WTC11 (cell line): ENCODE results near the gene RTCB. TPM values are rescaled to one million over a fixed set of nuclear protein-coding genes. Genes with fewer than 3 reads are reported as not detected.
"Not testable (repeated sequence)": the region's sequence is repeated elsewhere in the genome, so short reads cannot be mapped to it uniquely, and the experiment has no call there.

Source experiments
- ATAC-seq: fragments of 200-7000 bp; cut with Tn5 transposase; 2 replicates; pipeline ENCODE4 v1.10.0; 2021; ENCODE audit warnings: mild to moderate bottlenecking, moderate library complexity
- CTCF ChIA-PET: fragments of 300-600 bp; sonication (Branson Sonifier 250); formaldehyde crosslinking; loops from one replicate; lab custom pipeline; 2021; ENCODE audit warnings: antibody characterized with exemption; lab: Charles Lee
- POLR2A ChIA-PET: fragments of 350-600 bp; sonication (Branson Sonifier 250); formaldehyde crosslinking; loops from one replicate; lab custom pipeline; 2021; ENCODE audit warnings: antibody characterized with exemption; lab: Charles Lee
- DNase-seq: peaks from one replicate; pipeline ENCODE4 v3.0.0; 2021; ENCODE audit warnings: low spot score
- H3K27ac Mint-ChIP-seq: 2 replicates; pipeline ENCODE4 v1.8.0; 2021; ENCODE audit warnings: mixed read lengths
- H3K27me3 Mint-ChIP-seq: 2 replicates; pipeline ENCODE4 v1.8.0; 2021; ENCODE audit warnings: low read depth, mild to moderate bottlenecking, moderate library complexity, mixed read lengths
- H3K36me3 Mint-ChIP-seq: 2 replicates; pipeline ENCODE4 v1.8.0; 2021; ENCODE audit warnings: mixed read lengths
- H3K4me1 Mint-ChIP-seq: 2 replicates; pipeline ENCODE4 v1.8.0; 2022; ENCODE audit warnings: mixed read lengths
- H3K4me3 Mint-ChIP-seq: 2 replicates; pipeline ENCODE4 v1.8.0; 2021; ENCODE audit warnings: mild to moderate bottlenecking, moderate library complexity, mixed read lengths
- H3K9me3 Mint-ChIP-seq: 2 replicates; pipeline ENCODE4 v1.8.0; 2021; ENCODE audit warnings: mixed read lengths
- HMGA2 ChIP-seq: fragments of 250-450 bp; sonication (Bioruptor Pico); IDR thresholded peaks from 2 replicates; pipeline ENCODE4 v1.4.0; 2021; ENCODE audit warnings: mild to moderate bottlenecking, moderate library complexity
- SOX15 ChIP-seq: fragments of 250-450 bp; sonication (Bioruptor Pico); IDR thresholded peaks from 2 replicates; pipeline ENCODE4 v1.9.0; 2021; ENCODE audit warnings: mild to moderate bottlenecking
- SP1 ChIP-seq: sonication (generic); formaldehyde crosslinking; conservative IDR thresholded peaks from 2 replicates; pipeline ENCODE4 v1.8.1; 2022; ENCODE audit warnings: missing genetic modification reagents
- TEAD1 ChIP-seq: sonication (generic); formaldehyde crosslinking; IDR thresholded peaks from 2 replicates; pipeline ENCODE4 v1.8.0; 2022; ENCODE audit warnings: mild to moderate bottlenecking, missing genetic modification reagents
- ZNF423 ChIP-seq: fragments of 250-450 bp; sonication (Bioruptor Pico); IDR thresholded peaks from 2 replicates; pipeline ENCODE4 v2.1.2; 2022; ENCODE audit warnings: mild to moderate bottlenecking, moderate library complexity
- total RNA-seq: library from RNA; stranded (reverse); gene quantifications from 3 replicates; pipeline ENCODE4 v1.2.3, GENCODE V29; 2021
- TF ChIP-seq, protein P1 (sequence below): fragments of 250-450 bp; sonication (Bioruptor Pico); IDR thresholded peaks from 2 replicates; pipeline ENCODE4 v1.9.0; 2021; ENCODE audit warnings: moderate library complexity, mild to moderate bottlenecking, inconsistent platforms, borderline replicate concordance
- TF ChIP-seq, protein P2 (sequence below): sonication (generic); formaldehyde crosslinking; IDR thresholded peaks from 2 replicates; pipeline ENCODE4 v1.8.0; 2023; ENCODE audit warnings: missing genetic modification reagents
- TF ChIP-seq, protein P3 (sequence below): fragments of 250-450 bp; sonication (Bioruptor Pico); conservative IDR thresholded peaks from 2 replicates; pipeline ENCODE4 v1.9.0; 2021; ENCODE audit warnings: mild to moderate bottlenecking
- TF ChIP-seq, protein P4 (sequence below): sonication (generic); formaldehyde crosslinking; IDR thresholded peaks from 2 replicates; pipeline ENCODE4 v1.8.1; 2022; ENCODE audit warnings: low read depth, mild to moderate bottlenecking, moderate library complexity, missing genetic modification reagents, borderline replicate concordance
- TF ChIP-seq, protein P5 (sequence below): fragments of 250-450 bp; sonication (Bioruptor Pico); IDR thresholded peaks from 2 replicates; pipeline ENCODE4 v2.1.2; 2022; ENCODE audit warnings: mild to moderate bottlenecking, moderate library complexity
- TF ChIP-seq, protein P6 (sequence below): sonication (generic); formaldehyde crosslinking; IDR thresholded peaks from 2 replicates; pipeline ENCODE4 v1.8.0; 2022; ENCODE audit warnings: mild to moderate bottlenecking, missing genetic modification reagents

RTCB gene
- total RNA-seq, 1 experiment from 2014 or later: 106 TPM

DNA sequence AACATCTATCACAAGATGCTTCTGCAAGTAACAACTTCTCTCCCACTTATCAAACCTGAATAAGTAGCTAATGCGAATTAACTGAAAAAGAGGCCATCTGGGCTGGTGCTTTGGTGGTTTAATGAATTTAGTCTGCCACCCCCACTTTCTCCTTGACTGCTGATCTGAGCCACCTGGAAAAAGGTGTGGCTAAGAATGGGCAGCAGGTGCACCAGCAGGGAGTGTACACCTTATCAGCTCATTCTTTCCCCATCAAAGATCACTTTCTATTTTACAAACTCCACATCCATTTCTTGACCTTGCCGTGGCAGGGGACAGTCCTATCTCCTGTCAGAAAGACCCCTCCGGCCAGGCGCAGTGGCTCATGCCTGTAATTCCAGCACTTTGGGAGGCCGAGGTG is 47.8 kb downstream of the RTCB start:
- no peak overlapping the region for H3K27ac Mint-ChIP-seq
- no peaks in the 10 kb centered on the region for H3K4me1 Mint-ChIP-seq
- H3K9me3 Mint-ChIP-seq: peaks cover 8% of the 10 kb centered on the region; the same call in 1 of the 2 replicates
- peaks cover 9% of the 10 kb centered on the region; the same call in 1 of the 2 replicates for H3K27me3 Mint-ChIP-seq
- ATAC-seq (no peak), DNase-seq (no peak)
- no peak overlapping the region for H3K4me3 Mint-ChIP-seq
- no peaks in the 10 kb centered on the region; the same call in 1 of the 2 replicates for H3K36me3 Mint-ChIP-seq
- POLR2A ChIA-PET: interaction anchor here (0.7 kb wide), 1 partner anchor 687 kb away, joined by 5 read pairs; no protein-coding TSS in a partner anchor
- TF ChIP-seq, protein P1, sequence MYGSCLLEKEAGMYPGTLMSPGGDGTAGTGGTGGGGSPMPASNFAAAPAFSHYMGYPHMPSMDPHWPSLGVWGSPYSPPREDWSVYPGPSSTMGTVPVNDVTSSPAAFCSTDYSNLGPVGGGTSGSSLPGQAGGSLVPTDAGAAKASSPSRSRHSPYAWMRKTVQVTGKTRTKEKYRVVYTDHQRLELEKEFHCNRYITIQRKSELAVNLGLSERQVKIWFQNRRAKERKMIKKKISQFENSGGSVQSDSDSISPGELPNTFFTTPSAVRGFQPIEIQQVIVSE: no peak
- TF ChIP-seq HMGA2 (CRISPR knock-in tag) (no peak), SOX15 (CRISPR knock-in tag) (no peak), TEAD1 (CRISPR knock-in tag) (no peak), SP1 (CRISPR knock-in tag) (no peak), ZNF423 (CRISPR knock-in tag) (no peak)
- TF ChIP-seq, protein P2, sequence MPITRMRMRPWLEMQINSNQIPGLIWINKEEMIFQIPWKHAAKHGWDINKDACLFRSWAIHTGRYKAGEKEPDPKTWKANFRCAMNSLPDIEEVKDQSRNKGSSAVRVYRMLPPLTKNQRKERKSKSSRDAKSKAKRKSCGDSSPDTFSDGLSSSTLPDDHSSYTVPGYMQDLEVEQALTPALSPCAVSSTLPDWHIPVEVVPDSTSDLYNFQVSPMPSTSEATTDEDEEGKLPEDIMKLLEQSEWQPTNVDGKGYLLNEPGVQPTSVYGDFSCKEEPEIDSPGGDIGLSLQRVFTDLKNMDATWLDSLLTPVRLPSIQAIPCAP (CRISPR knock-in tag): no peak
- TF ChIP-seq, protein P3, sequence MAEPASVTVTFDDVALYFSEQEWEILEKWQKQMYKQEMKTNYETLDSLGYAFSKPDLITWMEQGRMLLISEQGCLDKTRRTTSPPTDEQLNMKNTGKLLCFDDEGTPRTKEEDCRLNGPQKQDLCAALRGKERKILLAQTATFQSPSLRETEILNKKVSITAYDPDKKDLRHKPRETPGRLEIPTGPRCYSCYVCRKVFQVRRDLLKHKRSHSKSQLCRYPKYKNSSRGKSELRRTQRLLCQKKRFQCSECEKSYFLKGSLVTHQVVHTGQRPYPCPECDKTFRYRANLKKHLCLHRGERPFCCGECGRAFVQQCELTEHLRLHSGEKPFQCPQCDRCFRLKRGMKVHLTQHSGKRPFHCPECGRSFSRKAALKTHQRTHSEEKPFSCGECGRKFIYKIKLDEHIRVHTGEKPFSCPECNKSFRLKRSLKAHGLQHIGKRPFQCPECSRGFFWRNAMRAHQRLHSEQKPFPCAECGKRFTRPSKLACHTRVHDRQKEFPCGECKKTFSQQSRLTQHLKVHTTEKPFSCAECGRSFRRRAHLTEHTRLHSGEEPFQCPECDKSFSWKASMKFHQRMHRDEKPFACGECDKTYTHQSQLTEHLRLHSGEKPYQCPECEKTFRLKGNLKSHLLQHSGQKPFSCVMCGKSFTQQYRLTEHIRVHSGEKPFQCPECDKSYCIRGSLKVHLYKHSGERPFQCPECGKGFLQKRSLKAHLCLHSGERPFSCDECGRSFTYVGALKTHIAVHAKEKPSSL (CRISPR knock-in tag): no peak
- TF ChIP-seq, protein P4, sequence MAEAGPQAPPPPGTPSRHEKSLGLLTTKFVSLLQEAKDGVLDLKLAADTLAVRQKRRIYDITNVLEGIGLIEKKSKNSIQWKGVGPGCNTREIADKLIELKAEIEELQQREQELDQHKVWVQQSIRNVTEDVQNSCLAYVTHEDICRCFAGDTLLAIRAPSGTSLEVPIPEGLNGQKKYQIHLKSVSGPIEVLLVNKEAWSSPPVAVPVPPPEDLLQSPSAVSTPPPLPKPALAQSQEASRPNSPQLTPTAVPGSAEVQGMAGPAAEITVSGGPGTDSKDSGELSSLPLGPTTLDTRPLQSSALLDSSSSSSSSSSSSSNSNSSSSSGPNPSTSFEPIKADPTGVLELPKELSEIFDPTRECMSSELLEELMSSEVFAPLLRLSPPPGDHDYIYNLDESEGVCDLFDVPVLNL (CRISPR knock-in tag): no peak
- TF ChIP-seq, protein P5, sequence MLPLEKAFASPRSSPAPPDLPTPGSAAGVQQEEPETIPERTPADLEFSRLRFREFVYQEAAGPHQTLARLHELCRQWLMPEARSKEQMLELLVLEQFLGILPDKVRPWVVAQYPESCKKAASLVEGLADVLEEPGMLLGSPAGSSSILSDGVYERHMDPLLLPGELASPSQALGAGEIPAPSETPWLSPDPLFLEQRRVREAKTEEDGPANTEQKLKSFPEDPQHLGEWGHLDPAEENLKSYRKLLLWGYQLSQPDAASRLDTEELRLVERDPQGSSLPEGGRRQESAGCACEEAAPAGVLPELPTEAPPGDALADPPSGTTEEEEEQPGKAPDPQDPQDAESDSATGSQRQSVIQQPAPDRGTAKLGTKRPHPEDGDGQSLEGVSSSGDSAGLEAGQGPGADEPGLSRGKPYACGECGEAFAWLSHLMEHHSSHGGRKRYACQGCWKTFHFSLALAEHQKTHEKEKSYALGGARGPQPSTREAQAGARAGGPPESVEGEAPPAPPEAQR (CRISPR knock-in tag): no peak
- TF ChIP-seq, all 79 proteins: peak for 0
- CTCF ChIA-PET: no interaction called here

DNA sequence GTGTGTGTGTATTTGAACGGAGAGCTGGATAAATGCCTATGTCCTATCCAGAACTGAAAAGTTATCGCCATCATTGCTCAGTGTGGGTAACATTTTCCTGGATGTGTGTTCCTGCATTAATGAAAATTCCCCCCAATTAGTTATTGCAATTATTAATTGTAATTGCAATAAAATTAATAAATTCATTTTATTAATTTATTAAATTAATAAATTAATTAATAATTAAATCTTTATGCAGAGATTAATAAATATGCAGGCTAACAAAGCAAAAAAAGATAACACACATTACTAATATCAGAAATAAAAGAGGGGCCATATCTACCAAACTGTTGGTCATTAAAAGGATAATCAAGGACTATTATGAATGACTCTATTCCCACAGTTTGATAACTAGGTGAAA is 50.8 kb downstream of the RTCB start:
- DNase-seq: no peak
- Mint-ChIP-seq H3K4me1 (peaks cover 10% of the 10 kb centered on the region), H3K4me3 (no peak overlapping the region), H3K36me3 (no peaks in the 10 kb centered on the region), H3K9me3 (no peaks in the 10 kb centered on the region), H3K27ac (no peak overlapping the region), H3K27me3 (peaks cover 4% of the 10 kb centered on the region; the same call in 1 of the 2 replicates)
- TF ChIP-seq ZNF423 (CRISPR knock-in tag): no peak
- TF ChIP-seq HMGA2 (CRISPR knock-in tag): peak; percentile 95
- TF ChIP-seq, protein P6, sequence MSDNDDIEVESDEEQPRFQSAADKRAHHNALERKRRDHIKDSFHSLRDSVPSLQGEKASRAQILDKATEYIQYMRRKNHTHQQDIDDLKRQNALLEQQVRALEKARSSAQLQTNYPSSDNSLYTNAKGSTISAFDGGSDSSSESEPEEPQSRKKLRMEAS (CRISPR knock-in tag): no peak
- CTCF ChIA-PET: no interaction called here
- ATAC-seq: no peak
- POLR2A ChIA-PET: no interaction called here

DNA sequence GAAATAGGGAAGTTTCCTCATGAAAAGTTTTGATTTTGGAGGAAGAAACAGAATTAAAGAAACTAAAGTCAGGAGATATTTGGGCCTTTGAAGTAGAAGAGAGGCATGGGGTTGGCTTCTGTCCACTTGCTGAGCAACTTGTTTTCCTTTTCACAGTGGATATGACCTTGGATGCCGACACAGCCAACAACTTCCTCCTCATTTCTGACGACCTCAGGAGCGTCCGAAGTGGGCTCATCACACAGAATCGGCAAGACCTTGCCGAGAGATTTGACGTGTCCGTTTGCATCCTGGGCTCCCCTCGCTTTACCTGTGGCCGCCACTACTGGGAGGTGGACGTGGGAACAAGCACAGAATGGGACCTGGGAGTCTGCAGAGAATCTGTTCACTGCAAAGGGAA is 52.0 kb downstream of the RTCB start:
- H3K9me3 Mint-ChIP-seq, H3K27ac Mint-ChIP-seq, H3K36me3 Mint-ChIP-seq, H3K4me3 Mint-ChIP-seq, POLR2A ChIA-PET, ATAC-seq, DNase-seq, CTCF ChIA-PET, H3K27me3 Mint-ChIP-seq: not testable (repeated sequence)
- H3K4me1 Mint-ChIP-seq: peaks cover 21% of the 10 kb centered on the region

DNA sequence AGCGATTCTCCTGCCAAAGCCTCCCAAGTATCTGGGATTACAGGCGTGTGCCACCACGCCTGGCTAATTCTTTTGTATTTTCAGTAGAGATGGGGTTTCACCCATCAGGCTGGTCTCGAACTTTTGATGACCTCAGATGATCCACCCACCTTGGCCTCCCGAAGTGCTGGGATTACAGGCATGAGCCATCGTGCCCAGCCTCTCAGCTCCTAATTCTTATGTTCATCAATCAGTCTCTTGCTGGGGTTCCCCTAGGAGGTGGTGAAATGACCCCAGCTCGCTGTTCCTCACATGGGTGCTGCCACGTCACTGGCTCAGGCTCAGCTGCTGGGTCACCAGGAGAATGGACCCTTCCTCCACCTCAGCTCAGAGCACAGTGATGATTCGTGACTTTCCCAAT is 54.5 kb downstream of the RTCB start, which contains the start of gene RFPL3:
Gene RFPL3, plus strand, starts transcription at position 301 of the 400 bp plus-strand sequence. CDS start 205 bp downstream, outside the sequence.
- POLR2A ChIA-PET: interaction anchor here (0.6 kb wide), 1 partner anchor 50 kb away, joined by 3 read pairs; no protein-coding TSS in a partner anchor
- H3K27me3 Mint-ChIP-seq, CTCF ChIA-PET, H3K27ac Mint-ChIP-seq, H3K4me3 Mint-ChIP-seq, ATAC-seq, DNase-seq, H3K9me3 Mint-ChIP-seq, H3K36me3 Mint-ChIP-seq: not testable (repeated sequence)
- peaks cover 28% of the 10 kb centered on the region for H3K4me1 Mint-ChIP-seq
